Measurements from ENCODE around the gene OSM. TPM values are rescaled to one million over a fixed set of nuclear protein-coding genes. Genes with fewer than 3 reads are reported as not detected.

OSM gene
- total RNA-seq, 1 donor from 2014 or later: 1.7 TPM

DNA sequence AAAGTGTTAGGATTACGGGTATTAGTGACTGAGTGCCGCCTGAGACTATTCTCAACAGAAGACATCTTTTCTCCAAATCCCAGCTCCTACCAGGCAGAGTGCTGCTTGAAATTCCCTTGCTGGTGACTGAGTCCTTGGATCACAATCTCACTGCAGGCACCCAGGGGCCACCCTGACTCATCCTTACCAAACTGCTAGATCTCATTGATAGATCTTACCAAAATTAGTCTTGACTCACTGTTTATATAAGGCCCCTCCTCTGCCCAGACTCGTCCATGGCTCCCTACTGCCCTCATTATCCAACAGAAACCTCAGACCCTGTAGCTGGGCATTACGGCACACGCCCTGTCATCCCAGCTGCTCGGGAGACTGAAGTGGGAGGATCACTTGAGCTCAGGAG, 45.4 kb upstream of the OSM start:
- POLR2A ChIA-PET: interaction anchor here (1.9 to 2.2 kb wide), 3 partner anchors 9 to 15 kb away, joined by 4 to 8 read pairs (median 6); partner anchors contain the start of gene TBC1D10A
- no peak for ATAC-seq (ENCODE audit: low read depth)
- DNase-seq: no peak
- CTCF ChIA-PET: interaction anchor here (4.0 kb wide), 1 partner anchor 24 kb away, joined by 23 read pairs; the partner anchor contains the start of gene CASTOR1
- no peaks in the 10 kb centered on the region for H3K9me3 Mint-ChIP-seq
- intact Hi-C loops (cut with micrococcal nuclease): no loop called here
- peaks cover 92% of the 10 kb centered on the region for H3K4me1 Mint-ChIP-seq
- TF ChIP-seq, protein P1, sequence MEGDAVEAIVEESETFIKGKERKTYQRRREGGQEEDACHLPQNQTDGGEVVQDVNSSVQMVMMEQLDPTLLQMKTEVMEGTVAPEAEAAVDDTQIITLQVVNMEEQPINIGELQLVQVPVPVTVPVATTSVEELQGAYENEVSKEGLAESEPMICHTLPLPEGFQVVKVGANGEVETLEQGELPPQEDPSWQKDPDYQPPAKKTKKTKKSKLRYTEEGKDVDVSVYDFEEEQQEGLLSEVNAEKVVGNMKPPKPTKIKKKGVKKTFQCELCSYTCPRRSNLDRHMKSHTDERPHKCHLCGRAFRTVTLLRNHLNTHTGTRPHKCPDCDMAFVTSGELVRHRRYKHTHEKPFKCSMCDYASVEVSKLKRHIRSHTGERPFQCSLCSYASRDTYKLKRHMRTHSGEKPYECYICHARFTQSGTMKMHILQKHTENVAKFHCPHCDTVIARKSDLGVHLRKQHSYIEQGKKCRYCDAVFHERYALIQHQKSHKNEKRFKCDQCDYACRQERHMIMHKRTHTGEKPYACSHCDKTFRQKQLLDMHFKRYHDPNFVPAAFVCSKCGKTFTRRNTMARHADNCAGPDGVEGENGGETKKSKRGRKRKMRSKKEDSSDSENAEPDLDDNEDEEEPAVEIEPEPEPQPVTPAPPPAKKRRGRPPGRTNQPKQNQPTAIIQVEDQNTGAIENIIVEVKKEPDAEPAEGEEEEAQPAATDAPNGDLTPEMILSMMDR (IDR thresholded peaks at IDR 0.05): no peak
- peaks cover 3% of the 10 kb centered on the region for H3K36me3 Mint-ChIP-seq (ENCODE audit: low read depth)
- no peak overlapping the region for H3K4me3 Mint-ChIP-seq
- peak overlapping the region; percentile 81 for H3K27ac Mint-ChIP-seq
- H3K27me3 Mint-ChIP-seq: no peaks in the 10 kb centered on the region

DNA sequence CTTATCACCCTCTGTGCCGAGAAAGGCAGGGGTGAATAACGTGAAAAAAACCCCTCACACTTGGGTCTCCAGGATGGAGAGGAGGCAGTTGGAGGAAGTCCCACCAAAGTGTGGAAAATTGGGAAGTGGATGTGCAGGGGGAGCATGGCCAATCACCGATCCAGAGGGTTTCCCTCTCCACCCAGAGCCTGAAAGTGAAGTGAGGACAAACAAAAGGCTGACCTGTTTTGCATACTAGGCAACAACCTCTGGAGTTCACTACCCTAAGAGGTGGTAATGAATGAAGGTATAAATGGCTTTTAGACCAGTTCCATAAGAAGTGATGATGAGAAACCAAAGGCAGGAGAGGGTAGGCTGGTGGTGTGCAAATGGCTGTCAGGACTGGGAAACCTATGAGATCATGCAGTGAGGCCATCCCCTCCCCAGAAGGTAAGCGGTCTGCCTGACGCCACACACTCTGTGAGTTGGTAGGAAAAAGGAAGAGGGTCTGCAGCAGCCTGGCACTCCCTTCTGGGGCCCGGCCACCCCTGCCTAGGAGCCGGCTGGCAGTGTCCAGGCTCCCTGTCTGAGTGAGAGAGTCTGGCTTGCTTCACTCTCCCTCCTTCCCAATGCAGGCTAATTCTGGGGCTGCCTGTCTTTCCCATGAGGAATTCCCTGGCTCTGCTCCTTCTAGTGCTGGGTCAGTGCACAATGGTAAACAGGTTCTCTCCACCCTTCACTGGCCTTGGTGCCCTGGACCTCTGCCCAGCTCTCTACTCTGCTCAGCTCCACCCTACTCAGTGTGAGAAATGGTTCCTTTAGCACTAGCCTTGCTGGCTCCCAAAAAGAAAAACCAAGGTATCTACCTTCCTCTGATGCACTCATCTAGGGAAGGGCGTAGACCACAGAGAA, 44.5 kb upstream of the OSM start:
- peak overlapping the region; percentile 56 for H3K4me3 Mint-ChIP-seq
- CTCF ChIA-PET: interaction anchor here (0.7 to 1.6 kb wide), 4 partner anchors 14 to 80 kb away, joined by 3 to 18 read pairs (median 4); partner anchors contain the start of genes CASTOR1 and TBC1D10A
- H3K4me1 Mint-ChIP-seq: peaks cover 96% of the 10 kb centered on the region
- TF ChIP-seq, protein P1 (IDR thresholded peaks at IDR 0.05): no peak
- POLR2A ChIA-PET: interaction anchor here (0.7 to 10.9 kb wide), 8 partner anchors 9 to 122 kb away, joined by 3 to 131 read pairs (median 7); partner anchors contain the start of genes CASTOR1, CCDC157, SF3A1 and TBC1D10A
- H3K27ac Mint-ChIP-seq: peak overlapping the region; percentile 81
- DNase-seq (no peak), ATAC-seq (ENCODE audit: low read depth) (no peak)
- H3K27me3 Mint-ChIP-seq: no peaks in the 10 kb centered on the region
- intact Hi-C loops (cut with micrococcal nuclease): loop anchor here (1.0 kb wide), 2 partner anchors 15 to 22 kb away; partner anchors contain the start of genes CASTOR1 and TBC1D10A
- H3K36me3 Mint-ChIP-seq (ENCODE audit: low read depth): peaks cover 3% of the 10 kb centered on the region
- H3K9me3 Mint-ChIP-seq: no peaks in the 10 kb centered on the region

DNA sequence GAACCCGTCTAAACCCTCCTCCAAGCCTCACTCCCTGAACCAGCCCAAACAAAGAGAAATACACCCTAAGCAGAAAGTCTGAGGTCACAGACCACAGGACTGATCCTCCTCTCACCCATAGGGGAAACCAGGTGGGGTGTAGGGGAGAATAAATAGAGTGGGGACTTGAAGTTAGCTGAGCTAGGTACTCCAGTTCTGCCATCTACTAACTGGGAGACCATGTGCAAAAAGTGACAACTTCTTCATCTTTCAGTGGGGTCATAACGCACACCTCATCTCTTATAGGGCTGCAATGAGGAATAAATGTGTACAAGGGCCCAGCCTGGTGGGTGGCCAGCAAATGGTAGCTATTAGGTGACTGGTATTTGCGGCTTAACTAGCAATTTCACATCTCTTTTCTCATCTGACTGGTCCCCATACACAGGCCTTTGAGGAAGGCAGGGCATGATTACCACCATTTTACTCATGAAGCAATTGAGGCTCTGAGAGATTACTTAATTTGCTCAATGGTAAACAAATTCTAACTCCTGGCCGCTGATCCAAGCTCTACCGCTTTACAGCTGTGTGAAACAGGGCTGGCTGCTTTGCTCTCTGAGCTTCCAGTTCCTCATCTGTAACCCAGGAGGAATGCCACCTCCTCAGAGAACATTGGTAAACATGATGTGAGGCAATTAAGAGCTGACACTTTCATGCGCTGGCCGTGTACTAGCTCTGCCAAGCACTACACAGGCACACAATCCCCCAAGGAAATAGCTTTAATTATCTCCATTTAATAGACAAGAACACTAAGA, 43.5 kb upstream of the OSM start:
- TF ChIP-seq, protein P1 (IDR thresholded peaks at IDR 0.05): no peak
- Mint-ChIP-seq H3K4me3 (peak overlapping the region; percentile 56), H3K4me1 (peaks cover 98% of the 10 kb centered on the region), H3K27me3 (no peaks in the 10 kb centered on the region), H3K36me3 (ENCODE audit: low read depth) (peaks cover 3% of the 10 kb centered on the region), H3K27ac (peak overlapping the region; percentile 81), H3K9me3 (no peaks in the 10 kb centered on the region)
- intact Hi-C loops (cut with micrococcal nuclease): loop anchor here (1.0 kb wide), 2 partner anchors 16 to 21 kb away; partner anchors contain the start of genes CASTOR1 and TBC1D10A
- ATAC-seq (ENCODE audit: low read depth) (peak; percentile 16), DNase-seq (no peak)
- CTCF ChIA-PET: interaction anchor here (0.7 to 1.6 kb wide), 5 partner anchors 15 to 81 kb away, joined by 3 to 18 read pairs (median 4); partner anchors contain the start of genes CASTOR1, RNF215 and TBC1D10A
- POLR2A ChIA-PET: interaction anchor here (0.6 to 10.9 kb wide), 7 partner anchors 13 to 179 kb away, joined by 3 to 131 read pairs (median 11); partner anchors contain the start of genes CASTOR1, CCDC157, SF3A1 and TBC1D10A

DNA sequence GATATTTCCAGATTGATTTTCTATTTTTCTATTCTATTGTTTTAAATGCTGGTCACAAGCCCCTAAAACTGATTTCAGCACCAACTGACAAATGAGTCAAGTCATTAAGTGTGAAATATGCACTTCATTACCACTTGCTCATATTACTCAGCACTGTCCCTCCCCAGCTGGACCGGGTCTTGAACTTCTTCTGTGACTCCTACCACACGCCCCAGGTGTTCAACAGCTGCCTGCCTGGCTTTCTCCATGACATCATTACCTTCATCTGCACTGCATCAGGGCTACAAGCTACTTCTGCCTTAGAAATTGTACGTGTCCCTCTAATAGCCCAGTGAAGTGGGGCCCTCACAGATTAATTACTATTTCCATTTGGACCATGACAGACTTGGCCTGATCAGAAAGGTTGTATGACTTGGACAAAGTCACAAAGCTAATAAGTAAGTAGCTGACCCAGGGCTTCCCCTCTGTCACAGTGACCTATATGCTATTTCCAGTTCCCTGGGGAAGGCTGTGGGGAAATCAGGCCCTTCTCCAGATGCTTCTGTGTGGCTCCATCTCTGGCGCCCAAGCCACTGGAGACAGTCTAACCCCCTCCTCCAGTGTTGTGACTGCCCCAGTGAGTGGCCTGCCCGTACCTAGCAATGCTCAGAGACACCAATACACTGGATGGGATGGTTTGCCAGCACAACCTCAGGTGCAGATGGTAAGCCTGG, 42.0 kb upstream of the OSM start:
- H3K27ac Mint-ChIP-seq: peak overlapping the region; percentile 81
- no peaks in the 10 kb centered on the region for H3K27me3 Mint-ChIP-seq
- intact Hi-C loops (cut with micrococcal nuclease): no loop called here
- DNase-seq (no peak), ATAC-seq (ENCODE audit: low read depth) (peak; percentile 35)
- no peaks in the 10 kb centered on the region for H3K9me3 Mint-ChIP-seq
- H3K4me1 Mint-ChIP-seq: peaks cover 98% of the 10 kb centered on the region
- ChIA-PET POLR2A (interaction anchor here (1.1 to 10.9 kb wide), 4 partner anchors 18 to 115 kb away, joined by 10 to 131 read pairs (median 19); partner anchors contain the start of genes CASTOR1, CCDC157, SF3A1 and TBC1D10A), CTCF (interaction anchor here (1.5 kb wide), 1 partner anchor 20 kb away, joined by 8 read pairs; the partner anchor contains the start of gene CASTOR1)
- H3K36me3 Mint-ChIP-seq (ENCODE audit: low read depth): peaks cover 3% of the 10 kb centered on the region
- TF ChIP-seq, protein P1 (IDR thresholded peaks at IDR 0.05): no peak
- H3K4me3 Mint-ChIP-seq: peak overlapping the region; percentile 33
